Prostate gland (tissue), 2 donors: Measurements from ENCODE around the gene OR4B1.

Experiments
- POLR2A ChIP-seq: fragments of 450-650 bp; IDR thresholded peaks from one replicate; pipeline ENCODE4 v1.6.1; 2016; ENCODE audit warnings: antibody characterized with exemption, mild to moderate bottlenecking
- POLR2AphosphoS5 ChIP-seq: sonication (generic); formaldehyde crosslinking; IDR thresholded peaks from one replicate; pipeline ENCODE4 v1.6.1; 2017; ENCODE audit warnings: antibody characterized with exemption
- TF ChIP-seq, protein P1 (sequence below), 4 experiments: fragments of 200-600 bp in 2 of 4; fragments of 450-650 bp in 2 of 4; sonication (generic) in 2 of 4; IDR thresholded peaks; 1 replicate in 3 of 4; 2 replicates in 1 of 4; pipeline ENCODE4 v1.5.1; 2016 to 2019; ENCODE audit warnings: antibody characterized with exemption in 4 of 4, mild to moderate bottlenecking in 2 of 4, moderate library complexity in 2 of 4

DNA sequence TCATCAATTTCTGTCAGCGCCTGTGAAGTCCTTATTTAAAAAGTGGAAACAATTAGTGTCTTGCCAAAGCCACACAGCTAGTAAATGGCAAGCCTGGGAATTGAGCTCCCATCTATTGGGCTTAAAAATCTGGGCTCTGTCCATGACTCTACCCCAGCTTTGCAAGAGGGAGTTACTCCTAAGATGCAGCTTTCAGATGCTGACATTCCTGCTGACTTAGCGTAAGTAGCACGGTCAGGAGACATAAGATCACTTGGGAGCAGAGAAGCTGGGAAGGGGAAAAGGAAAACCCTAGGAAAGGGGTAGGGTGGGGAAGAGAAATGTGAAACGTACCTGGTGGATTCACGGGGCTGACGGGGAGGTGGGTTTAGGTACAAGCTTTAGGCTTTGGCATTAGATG is 36.0 kb upstream of the OR4B1 start:
- TF ChIP-seq, protein P1, sequence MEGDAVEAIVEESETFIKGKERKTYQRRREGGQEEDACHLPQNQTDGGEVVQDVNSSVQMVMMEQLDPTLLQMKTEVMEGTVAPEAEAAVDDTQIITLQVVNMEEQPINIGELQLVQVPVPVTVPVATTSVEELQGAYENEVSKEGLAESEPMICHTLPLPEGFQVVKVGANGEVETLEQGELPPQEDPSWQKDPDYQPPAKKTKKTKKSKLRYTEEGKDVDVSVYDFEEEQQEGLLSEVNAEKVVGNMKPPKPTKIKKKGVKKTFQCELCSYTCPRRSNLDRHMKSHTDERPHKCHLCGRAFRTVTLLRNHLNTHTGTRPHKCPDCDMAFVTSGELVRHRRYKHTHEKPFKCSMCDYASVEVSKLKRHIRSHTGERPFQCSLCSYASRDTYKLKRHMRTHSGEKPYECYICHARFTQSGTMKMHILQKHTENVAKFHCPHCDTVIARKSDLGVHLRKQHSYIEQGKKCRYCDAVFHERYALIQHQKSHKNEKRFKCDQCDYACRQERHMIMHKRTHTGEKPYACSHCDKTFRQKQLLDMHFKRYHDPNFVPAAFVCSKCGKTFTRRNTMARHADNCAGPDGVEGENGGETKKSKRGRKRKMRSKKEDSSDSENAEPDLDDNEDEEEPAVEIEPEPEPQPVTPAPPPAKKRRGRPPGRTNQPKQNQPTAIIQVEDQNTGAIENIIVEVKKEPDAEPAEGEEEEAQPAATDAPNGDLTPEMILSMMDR (IDR thresholded peaks at IDR 0.05): no peak
- TF ChIP-seq POLR2A (no peak), POLR2AphosphoS5 (no peak)
